ENCODE results near the gene DHRS12.

The DHRS12 gene

GRCh38 chr13:51772105-51772455 lies 31.9 kb downstream of the DHRS12 start:
- no peaks in the 10 kb centered on the region for H3K4me1 ChIP-seq (ENCODE audit: insufficient read depth, poor library complexity, severe bottlenecking)
- no peak for TF ChIP-seq CTCF (IDR thresholded peaks at IDR 0.05; ENCODE audit: poor library complexity, severe bottlenecking)
- DNase-seq (ENCODE audit: low spot score) (no peak), ATAC-seq (ENCODE audit: low read depth) (no peak; the same call in 2 of the 3 replicates)
- H3K9me3 ChIP-seq (ENCODE audit: severe bottlenecking), result no peaks in the 10 kb centered on the region
- no peaks in the 10 kb centered on the region for H3K36me3 ChIP-seq (ENCODE audit: low read depth)
- no peaks in the 10 kb centered on the region for H3K27me3 ChIP-seq (ENCODE audit: insufficient read depth, poor library complexity, severe bottlenecking)
- H3K27ac ChIP-seq (ENCODE audit: poor library complexity, severe bottlenecking), result no peak overlapping the region
- no peak overlapping the region for H3K4me3 ChIP-seq (ENCODE audit: severe bottlenecking)

- DNase-seq (ENCODE audit: low spot score) (no peak), ATAC-seq (ENCODE audit: low read depth) (no peak; the same call in 2 of the 3 replicates)
- Histone ChIP-seq H3K27ac (ENCODE audit: poor library complexity, severe bottlenecking) (no peak overlapping the region), H3K36me3 (ENCODE audit: low read depth) (peaks cover 4% of the 10 kb centered on the region), H3K4me1 (ENCODE audit: insufficient read depth, poor library complexity, severe bottlenecking) (no peaks in the 10 kb centered on the region), H3K27me3 (ENCODE audit: insufficient read depth, poor library complexity, severe bottlenecking) (no peaks in the 10 kb centered on the region), H3K9me3 (ENCODE audit: severe bottlenecking) (no peaks in the 10 kb centered on the region), H3K4me3 (ENCODE audit: severe bottlenecking) (no peak overlapping the region)
- TF ChIP-seq CTCF (IDR thresholded peaks at IDR 0.05; ENCODE audit: poor library complexity, severe bottlenecking), result no peak
These were observed 32.4 kb downstream of the DHRS12 start for GRCh38 chr13:51771418-51772104.

- H3K4me3 ChIP-seq (ENCODE audit: severe bottlenecking), result no peak overlapping the region
- ATAC-seq (ENCODE audit: low read depth) (no peak), DNase-seq (ENCODE audit: low spot score) (no peak)
- no peaks in the 10 kb centered on the region for H3K9me3 ChIP-seq (ENCODE audit: severe bottlenecking)
- TF ChIP-seq CTCF (IDR thresholded peaks at IDR 0.05; ENCODE audit: poor library complexity, severe bottlenecking), result no peak
- H3K4me1 ChIP-seq (ENCODE audit: insufficient read depth, poor library complexity, severe bottlenecking), result no peaks in the 10 kb centered on the region
- no peak overlapping the region for H3K27ac ChIP-seq (ENCODE audit: poor library complexity, severe bottlenecking)
- H3K27me3 ChIP-seq (ENCODE audit: insufficient read depth, poor library complexity, severe bottlenecking), result no peaks in the 10 kb centered on the region
- H3K36me3 ChIP-seq (ENCODE audit: low read depth), result peaks cover 9% of the 10 kb centered on the region
These were observed 33.1 kb downstream of the DHRS12 start for GRCh38 chr13:51770681-51771417.

GRCh38 chr13:51770160-51770559 lies 33.8 kb downstream of the DHRS12 start:
- no peaks in the 10 kb centered on the region for H3K4me1 ChIP-seq (ENCODE audit: insufficient read depth, poor library complexity, severe bottlenecking)
- no peaks in the 10 kb centered on the region for H3K9me3 ChIP-seq (ENCODE audit: severe bottlenecking)
- H3K27me3 ChIP-seq (ENCODE audit: insufficient read depth, poor library complexity, severe bottlenecking), result no peaks in the 10 kb centered on the region
- peaks cover 9% of the 10 kb centered on the region for H3K36me3 ChIP-seq (ENCODE audit: low read depth)
- no peak for TF ChIP-seq CTCF (IDR thresholded peaks at IDR 0.05; ENCODE audit: poor library complexity, severe bottlenecking)
- H3K27ac ChIP-seq (ENCODE audit: poor library complexity, severe bottlenecking), result no peak overlapping the region
- no peak overlapping the region for H3K4me3 ChIP-seq (ENCODE audit: severe bottlenecking)
- no peak for ATAC-seq (ENCODE audit: low read depth)
- DNase-seq (ENCODE audit: low spot score), result no peak

Measured in RWPE2 (cell line).